Panc1 (cell line): ENCODE data around the gene CACNA1I.

Experiments
- CTCF ChIP-seq: fragments of 450-650 bp; IDR thresholded peaks from 2 replicates; pipeline ENCODE4 v1.5.1; 2017; ENCODE audit warnings: mild to moderate bottlenecking
- POLR2AphosphoS5 ChIP-seq: IDR thresholded peaks from 2 replicates; pipeline ENCODE4 v1.6.1; 2012; ENCODE audit warnings: mild to moderate bottlenecking, low read depth, low read length, moderate library complexity
- REST ChIP-seq, 2 experiments: IDR thresholded peaks; 2 replicates each; pipeline ENCODE4 v1.6.1; 2011 to 2012; ENCODE audit warnings: low read depth in 2 of 2, control low read depth in 1 of 2, low read length in 1 of 2, mild to moderate bottlenecking in 1 of 2, moderate library complexity in 1 of 2; ENCODE audit not compliant: insufficient read depth in 1 of 2
- SIN3A ChIP-seq: IDR thresholded peaks from 2 replicates; pipeline ENCODE4 v1.6.1; 2012; ENCODE audit warnings: low read depth, mild to moderate bottlenecking, low read length, moderate library complexity, borderline replicate concordance; ENCODE audit not compliant: insufficient read depth
- TCF7L2 ChIP-seq: IDR thresholded peaks from 2 replicates; pipeline ENCODE4 v1.6.1; 2011; ENCODE audit warnings: mild to moderate bottlenecking, low read depth, low read length, inconsistent platforms

- TF ChIP-seq CTCF (no peak), REST (IDR thresholded peaks at IDR 0.05; ENCODE audit: insufficient read depth in 1 of 2, low read depth in 2 of 2, low read length in 1 of 2) (no peak), TCF7L2 (no peak), POLR2AphosphoS5 (no peak), SIN3A (no peak)
Observed at GRCh38 chr22:39705386-39705785, 134.8 kb downstream of the CACNA1I start.
